GM18517 (cell line): ENCODE data around the gene PDE8B.

Experiments
- ATAC-seq: cut with Tn5 transposase; IDR thresholded peaks from one replicate; pipeline ENCODE4 v1.9.1; 2021; ENCODE audit warnings: mild to moderate bottlenecking, moderate library complexity; ENCODE audit not compliant: unreplicated experiment

The PDE8B gene

DNA sequence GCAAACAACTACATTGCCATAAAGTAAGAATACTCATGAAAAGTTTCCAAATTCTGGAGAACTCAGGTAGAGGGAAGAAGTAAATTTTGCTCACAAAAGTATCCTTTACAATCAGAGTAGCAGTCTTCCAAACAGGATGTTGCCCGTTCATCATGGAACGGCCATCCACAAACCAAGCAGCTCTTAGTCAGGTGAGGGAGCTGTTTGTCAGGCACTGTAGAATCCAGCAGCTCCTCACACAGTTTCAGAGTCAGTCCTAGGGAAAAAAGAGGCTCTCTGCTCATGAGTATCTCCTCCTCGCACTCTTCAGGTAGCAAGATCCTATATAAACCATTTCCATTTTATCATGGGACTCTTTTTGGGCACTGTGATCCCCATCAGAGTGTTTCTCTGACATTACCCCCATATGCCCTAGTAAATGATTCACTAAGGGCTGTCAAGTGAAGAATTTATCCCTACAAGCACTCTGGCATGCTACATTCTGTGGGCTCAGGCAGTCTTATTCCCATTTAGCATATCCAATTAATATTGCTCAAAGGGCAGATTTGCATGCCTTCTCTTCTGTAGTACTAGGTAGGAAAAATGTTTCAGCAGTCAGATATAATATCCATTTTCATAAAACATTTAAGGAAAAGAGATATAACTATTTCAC is 183.7 kb downstream of the PDE8B start:
- no peak for ATAC-seq

DNA sequence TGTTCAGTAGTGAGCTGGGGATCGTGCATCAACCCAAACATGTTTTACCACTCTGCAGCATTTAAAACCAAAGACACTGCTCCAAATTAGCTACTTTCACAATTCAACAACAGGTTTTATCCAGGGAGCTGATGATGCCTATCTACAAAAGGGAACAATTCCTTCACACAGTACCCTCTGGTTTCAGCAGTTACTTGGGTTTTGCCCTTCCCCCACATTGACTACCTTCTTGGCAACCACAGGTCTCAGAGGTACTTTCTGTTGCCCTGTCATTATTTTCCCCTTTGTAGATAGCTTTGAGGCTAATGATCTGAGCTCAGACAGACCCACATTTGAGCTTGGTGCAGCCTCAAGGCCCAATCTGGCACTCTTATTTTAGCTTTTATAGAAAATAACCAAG is 185.5 kb downstream of the PDE8B start:
- no peak for ATAC-seq

DNA sequence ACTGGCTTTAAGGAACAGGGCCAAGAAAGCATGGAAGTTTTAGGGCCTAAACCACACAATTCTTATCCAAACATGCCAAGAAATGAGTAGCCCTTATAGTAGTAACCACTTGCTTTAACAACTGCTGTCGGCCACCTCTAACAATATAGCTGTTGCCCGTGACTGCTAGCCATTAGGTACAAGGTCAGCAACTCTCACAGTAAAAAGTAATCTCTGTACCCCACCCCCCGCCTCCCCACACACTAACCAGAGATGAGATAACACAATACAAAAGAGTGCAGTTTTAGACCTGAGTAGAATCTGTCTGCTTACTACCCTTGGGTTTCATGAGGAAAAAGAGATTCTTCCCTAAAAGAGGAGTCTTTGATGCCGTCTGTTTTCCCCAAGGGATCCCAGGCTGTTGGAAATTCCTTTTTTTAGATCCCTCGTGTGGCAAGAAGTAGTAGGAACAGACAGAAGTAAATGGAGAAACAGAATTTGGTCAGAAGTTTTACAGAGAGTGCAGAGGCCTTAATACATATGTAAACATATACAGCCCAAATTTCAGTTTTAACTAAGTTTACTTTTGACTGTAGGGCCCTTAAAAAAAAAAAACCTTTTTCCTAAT is 187.3 kb downstream of the PDE8B start:
- ATAC-seq: no peak

DNA sequence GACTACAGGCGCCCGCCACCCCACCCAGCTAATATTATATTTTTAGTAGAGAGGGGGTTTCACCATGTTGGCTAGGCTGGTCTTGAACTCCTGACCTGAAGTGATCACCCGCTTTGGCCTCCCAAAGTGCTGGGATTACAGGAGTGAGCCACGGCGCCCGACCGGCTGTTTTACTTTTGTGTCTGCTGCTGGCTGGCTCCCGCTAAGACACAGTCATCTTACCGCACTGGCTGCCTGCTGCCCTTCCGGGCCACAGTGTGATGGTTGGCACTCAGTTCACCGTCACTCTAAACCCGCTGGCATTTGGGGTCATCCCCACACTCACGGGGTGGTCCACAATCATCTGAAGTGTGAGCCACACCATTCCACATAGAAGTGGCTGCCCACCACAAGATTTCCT is 188.0 kb downstream of the PDE8B start:
- ATAC-seq: no peak

DNA sequence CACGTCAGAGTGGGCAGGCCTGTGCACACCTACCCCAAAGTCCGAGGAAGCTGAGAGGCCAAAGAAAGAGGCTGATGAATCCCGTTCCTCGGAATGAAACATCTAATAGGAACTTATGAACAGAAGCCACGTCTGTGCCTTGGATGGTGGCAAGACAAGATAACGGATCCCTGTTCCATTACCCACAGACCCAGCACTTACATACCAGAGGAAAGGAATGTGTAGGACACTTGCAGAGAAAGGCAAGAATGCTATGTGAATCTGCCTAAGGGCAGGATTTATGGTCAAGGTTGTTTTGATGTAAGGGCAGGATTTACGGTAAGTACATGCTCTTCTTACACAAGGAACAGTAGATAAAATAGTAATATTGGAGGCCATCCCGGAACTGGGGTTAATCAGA is 188.4 kb downstream of the PDE8B start:
- ATAC-seq: no peak

DNA sequence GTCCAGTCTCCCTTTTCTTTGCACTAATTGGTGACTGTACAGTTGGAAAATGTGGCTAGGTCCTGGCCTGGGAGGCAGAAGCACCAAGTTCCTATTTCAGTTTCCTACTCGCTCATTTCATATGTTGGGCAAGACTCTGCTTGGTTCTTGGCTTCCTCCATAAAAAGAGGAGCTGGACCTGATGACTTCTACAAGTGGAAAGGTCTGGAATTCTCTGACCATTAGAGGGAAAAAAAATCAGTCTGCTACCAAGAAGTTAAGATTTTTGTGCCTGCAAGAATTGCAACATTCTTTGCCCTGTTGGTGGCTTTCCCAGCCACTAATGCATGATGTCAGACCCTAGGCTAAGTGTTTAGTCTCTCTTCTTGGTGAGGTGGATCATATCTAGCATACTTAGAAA is 190.2 kb downstream of the PDE8B start:
- no peak for ATAC-seq

DNA sequence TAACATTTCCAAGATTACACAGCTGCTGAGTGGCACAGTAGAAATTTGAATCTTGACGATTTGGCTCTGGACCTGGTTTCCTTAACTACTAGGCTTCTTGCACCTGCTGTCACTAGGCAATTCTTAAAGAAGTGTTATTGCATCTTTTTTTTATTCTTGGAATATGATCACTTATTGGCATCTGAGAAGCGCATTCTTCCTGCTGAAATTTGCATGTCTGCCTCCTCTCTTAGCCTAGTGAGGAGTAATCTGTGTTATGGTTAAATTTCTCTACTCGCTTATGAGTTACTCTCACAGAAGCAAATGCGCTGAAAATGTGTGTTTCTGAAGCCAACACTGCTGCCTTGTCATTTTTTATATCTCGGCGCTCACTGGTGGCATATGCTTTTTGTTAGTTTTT is 192.3 kb downstream of the PDE8B start:
- ATAC-seq: no peak

DNA sequence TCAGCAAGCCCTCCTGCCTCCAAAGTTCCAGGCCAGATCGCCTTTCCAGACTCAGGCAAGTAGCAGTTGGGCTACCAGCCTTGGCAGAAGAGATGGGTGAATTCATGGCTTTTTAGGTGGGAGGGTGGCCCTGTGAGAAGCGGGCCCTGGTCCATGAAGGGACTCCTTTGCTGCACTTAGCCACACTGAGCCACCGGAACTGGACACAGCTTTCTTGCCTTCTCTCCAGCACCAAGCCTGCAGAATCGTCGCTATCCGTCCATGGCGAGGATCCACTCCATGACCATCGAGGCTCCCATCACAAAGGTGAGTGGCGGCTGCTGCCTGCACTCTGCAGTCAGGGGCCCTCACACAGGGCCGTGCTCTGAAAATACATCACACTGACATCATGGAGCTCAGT is 196.7 kb downstream of the PDE8B start:
- no peak for ATAC-seq

DNA sequence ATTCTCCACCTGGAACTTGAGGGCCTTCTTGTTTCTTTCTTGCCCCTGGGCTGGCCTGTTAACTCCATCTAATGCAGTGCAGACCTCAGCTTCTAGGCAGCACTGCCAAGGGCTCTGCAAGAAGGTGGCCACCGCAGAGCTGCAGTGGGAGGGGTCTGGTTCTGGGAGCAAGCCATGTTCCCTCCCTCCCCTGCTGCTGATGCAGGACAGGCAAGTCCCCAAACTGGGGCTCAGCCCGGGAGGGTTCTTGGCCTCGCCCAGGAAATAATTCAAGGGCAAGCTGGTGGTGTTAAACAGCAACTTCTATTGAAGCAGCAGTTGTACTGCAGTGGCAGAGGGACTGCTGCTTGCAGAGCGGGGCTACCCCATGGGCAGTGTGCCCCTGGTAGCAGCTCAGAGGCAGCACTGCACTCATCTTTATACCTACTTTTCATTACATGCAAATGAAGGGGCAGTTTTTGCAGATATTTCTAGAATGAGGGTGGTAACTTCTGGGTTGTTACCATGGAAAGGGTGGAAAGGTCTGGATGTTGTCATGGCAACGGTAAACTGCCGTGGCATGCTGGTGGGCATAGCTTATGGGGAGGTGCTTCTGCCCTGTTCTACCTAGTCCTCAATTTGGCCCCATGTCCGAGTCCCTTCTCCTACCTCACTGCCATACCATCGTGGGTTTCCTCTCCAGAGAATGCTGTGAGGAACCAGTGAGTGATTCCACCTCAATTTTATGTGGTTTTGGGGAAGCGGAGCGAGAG is 199.6 kb downstream of the PDE8B start:
- ATAC-seq: no peak

DNA sequence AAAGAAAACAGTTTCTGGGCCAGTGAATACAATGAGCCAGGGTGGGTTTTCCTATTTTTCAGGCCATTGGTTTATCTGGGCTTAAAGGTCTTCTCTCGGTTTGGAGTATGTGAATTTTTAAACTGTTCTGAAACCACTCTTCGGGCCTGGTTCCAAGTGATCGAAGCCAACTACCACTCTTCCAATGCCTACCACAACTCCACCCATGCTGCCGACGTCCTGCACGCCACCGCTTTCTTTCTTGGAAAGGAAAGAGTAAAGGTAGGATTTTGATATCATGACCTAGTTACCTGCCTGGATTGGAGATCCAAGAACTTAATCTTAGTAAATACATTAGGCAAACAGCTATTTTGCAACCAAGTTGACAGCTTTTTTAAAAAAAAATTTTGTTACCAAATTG is 202.6 kb downstream of the PDE8B start:
- ATAC-seq: no peak

DNA sequence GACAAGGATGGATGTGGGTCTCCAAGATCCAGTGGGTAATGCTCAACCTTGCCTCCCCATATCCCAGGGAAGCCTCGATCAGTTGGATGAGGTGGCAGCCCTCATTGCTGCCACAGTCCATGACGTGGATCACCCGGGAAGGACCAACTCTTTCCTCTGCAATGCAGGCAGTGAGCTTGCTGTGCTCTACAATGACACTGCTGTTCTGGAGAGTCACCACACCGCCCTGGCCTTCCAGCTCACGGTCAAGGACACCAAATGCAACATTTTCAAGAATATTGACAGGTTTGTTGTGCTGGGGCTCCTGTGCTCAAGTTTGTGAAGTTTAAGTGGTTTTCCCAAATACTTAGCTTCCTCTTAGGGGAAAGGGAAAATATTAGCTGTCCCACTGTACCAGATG is 207.7 kb downstream of the PDE8B start:
- no peak for ATAC-seq

DNA sequence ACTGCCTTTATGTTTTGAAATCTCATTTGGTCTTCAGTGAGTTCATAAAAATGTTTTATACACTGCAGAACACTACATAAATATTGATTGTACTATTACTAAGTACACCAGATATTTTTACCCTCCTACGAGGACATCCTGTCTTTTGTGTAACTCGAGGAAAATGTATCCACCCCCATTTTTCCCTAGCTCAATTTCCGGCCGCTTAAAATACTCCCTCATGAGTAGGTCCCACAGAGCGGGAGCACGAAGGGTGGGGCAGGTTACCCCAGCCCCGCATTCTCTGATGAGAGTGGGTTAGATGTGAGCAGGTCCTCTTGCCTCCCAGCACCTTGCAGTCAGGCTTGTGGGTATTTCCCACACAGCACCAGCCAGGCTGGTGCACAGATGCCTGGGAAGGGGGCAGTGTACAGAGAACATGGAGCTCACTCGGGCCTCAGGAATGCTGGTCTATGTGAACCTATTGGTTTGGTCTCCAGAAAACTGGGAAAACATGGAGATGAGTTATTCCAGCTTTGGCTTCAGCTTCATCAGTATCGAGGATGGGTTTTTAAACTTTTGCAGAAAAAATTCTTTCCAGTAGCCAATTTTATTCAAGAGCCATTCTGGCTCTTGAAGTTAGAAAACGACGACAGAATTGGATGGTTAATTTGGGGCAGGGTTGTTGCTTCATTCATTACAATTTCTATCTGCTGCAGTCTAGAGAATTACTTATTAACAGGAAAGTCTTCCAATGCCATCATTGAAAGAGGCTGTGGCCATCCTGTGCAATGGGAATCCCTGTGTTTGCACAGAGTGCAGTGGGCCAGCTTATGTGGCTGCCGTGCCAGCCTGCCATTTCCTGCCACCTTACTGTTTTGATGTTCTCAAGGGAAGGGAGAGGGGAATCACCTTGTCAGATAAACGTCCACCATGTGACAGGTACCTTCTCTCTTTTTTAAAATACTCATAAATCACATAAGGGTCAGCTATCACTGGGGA is 208.4 kb downstream of the PDE8B start:
- no peak for ATAC-seq

DNA sequence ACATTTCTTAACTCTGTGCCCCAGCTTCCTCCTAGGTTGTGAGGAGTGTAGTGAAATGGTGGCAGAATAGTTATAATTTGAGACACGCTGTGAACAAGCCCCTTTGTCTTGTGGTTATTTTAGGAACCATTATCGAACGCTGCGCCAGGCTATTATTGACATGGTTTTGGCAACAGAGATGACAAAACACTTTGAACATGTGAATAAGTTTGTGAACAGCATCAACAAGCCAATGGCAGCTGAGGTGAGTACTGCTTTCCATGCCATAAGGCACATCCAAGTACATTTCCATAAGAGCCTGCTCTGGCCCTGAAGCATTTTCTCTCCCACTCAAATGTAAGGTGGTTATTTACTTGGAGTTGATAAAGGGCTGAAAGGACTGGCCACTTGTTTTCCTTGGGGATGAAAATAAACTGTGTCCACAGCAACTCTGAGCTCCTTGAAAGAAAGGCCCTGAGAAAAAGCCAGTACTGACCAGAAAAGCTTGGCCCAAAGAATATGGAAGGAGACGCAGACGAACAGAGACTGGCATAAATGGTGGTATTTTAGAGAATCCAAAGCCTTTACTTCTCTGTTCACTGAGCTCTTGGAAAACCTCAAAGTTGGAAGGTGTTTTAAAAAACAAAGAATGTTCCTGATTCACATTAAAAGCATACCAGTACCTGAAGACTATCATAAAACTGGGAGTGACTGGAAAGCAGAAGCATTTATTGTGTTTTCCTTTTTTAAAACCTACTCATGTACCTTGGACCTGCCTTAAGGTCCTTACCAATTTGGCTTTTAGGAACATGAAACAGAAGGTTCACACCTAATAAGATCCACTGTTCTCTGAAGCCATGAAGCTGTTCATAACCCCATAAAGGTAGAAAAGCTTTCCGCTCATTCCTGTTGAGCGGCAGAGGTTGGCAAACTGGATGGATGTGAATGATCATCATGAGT is 209.4 kb downstream of the PDE8B start:
- no peak for ATAC-seq

DNA sequence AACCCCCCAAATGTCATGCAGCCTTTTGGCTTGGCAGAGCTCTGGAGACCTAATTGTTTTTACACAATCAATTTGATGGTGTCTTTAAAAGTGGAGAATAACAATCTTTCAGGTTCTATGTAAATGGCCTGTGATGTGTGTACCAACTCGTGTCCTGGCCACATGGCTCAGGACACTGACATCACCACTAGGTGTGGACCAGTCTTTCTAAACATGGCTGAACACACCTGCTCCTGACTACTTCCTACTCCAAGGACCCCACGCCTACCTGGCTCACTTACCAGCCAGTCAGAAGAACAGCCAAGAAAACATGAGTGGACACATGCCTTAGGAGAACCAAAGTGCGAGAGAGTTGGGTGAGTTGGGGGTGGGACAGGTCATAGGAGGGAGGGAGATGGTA is 210.5 kb downstream of the PDE8B start:
- ATAC-seq: no peak

DNA sequence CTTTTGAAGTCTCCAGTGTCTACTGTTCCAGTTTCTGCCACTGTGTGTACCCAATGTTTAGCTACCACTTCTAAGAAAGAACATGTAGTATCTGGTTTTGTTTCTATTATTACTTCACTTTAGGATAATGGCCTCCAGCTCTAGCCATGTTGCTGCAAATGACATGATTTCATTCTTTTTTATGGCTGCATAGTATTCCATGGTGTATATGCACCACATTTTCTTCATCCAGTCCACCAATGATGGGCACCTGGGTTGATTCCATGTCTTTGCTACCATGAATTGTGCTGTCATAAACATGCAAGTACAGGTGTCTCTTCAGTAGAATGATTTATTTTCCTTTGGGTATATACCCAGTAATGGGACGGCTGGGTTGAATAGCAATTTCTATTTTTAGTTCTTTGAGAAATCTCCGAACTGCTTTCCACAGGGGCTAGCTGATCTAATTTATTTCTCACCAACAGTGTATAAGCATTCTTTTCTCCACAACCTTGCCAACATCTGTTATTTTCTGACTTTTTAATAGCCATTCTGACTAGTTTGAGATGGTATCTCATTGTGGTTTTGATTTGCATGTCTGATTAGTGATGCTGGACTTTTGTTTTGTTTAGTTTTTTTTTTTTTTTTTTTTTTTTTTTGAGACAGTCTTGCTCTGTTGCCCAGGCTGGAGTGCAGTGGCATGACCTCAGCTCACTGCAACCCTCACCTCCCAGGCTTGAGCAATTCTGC is 212.7 kb downstream of the PDE8B start:
- ATAC-seq: no peak

DNA sequence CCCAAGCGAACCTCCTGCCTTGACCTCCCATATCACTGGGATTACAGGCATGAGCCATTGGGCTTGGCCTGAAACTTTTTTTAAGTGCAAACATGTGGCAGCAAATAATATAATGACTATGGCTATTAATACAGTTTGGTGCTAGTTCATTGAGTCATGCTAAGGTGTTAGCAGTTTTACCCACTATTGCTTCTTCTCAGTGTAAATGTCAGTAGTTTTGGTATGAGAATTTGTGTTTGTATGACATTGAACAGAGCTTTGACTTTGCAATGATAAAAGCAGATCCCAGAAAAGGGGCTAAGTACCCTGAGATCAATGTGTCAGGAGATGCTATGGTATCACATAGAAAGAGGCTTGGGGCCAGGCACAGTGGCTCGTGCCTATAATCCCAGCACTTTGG is 214.4 kb downstream of the PDE8B start:
- no peak for ATAC-seq

DNA sequence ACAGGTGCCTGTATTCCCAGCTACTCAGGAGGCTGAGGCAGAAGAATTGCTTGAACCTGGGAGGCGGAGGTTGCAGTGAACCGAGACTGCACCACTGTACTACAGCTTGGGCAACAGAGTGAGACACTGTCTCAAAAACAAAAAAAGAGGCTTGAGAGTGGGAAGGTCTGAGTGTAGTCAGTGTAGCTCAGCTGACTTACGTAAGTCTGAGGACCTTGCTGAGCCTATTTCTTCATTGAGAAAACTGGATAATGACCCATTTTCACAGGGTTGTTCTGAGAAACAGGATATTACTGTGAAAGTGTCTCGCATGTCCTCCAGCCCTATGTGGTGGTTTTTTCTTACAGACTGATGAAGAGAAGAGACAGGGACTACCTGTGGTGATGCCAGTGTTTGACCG is 214.9 kb downstream of the PDE8B start:
- ATAC-seq: no peak

DNA sequence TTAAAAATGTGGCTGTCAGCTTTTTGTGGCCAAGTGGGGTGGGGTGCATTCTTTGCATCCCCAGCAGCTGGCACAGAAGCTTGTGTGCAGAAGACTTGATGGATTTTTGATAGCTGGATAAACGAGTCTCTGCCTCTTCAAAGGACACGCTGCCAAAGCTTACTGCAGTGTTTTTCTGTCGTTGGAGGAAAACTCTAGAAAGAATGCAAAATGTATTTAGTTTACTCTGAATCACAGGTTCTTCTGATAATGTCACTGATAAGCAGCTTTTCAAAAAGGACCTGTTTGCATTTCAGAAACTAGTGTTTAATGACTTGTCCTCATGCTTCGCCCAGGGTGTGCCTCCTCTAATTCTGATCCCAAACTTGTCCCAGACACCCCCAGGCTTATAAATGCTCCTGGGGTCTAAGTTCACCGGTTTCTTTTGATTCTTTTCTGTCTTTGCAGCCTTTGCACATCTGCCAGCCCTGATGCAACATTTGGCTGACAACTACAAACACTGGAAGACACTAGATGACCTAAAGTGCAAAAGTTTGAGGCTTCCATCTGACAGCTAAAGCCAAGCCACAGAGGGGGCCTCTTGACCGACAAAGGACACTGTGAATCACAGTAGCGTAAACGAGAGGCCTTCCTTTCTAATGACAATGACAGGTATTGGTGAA is 215.6 kb downstream of the PDE8B start:
- ATAC-seq: no peak

DNA sequence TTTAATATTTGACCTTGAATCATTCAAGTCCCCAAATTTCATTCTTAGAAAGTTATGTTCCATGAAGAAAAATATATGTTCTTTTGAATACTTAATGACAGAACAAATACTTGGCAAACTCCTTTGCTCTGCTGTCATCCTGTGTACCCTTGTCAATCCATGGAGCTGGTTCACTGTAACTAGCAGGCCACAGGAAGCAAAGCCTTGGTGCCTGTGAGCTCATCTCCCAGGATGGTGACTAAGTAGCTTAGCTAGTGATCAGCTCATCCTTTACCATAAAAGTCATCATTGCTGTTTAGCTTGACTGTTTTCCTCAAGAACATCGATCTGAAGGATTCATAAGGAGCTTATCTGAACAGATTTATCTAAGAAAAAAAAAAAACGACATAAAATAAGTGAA is 216.2 kb downstream of the PDE8B start:
- no peak for ATAC-seq
